MM.1S (cell line): Measurements from ENCODE around the gene IFITM1.
"Not testable (repeated sequence)": the region's sequence is repeated elsewhere in the genome, so short reads cannot be mapped to it uniquely, and the experiment has no call there.

Experiments
- DNase-seq: peaks from one replicate; pipeline ENCODE4 v3.0.0-alpha.2; 2015
- H2AFZ ChIP-seq: fragments of 300-600 bp; sonication (generic); 2 replicates; pipeline ENCODE4 v1.6.0; 2016; ENCODE audit warnings: antibody characterized with exemption, low read length
- H3F3A ChIP-seq: fragments of 300-600 bp; sonication (generic); 2 replicates; pipeline ENCODE4 v1.6.1; 2016; ENCODE audit warnings: mild to moderate bottlenecking, antibody characterized with exemption, low read length, moderate library complexity, mixed read lengths; ENCODE audit not compliant: insufficient read depth
- H3K27ac ChIP-seq: fragments of 300-600 bp; sonication (generic); 2 replicates; pipeline ENCODE4 v1.5.1; 2016; ENCODE audit warnings: mild to moderate bottlenecking, low read length
- H3K27me3 ChIP-seq: fragments of 300-600 bp; sonication (generic); replicated peaks from 2 replicates; pipeline ENCODE4 v1.6.0; 2016; ENCODE audit warnings: low read length; ENCODE audit not compliant: insufficient read depth
- H3K36me3 ChIP-seq: fragments of 300-600 bp; sonication (generic); replicated peaks from 2 replicates; pipeline ENCODE4 v1.6.1; 2016; ENCODE audit warnings: mild to moderate bottlenecking, low read length, mixed read lengths; ENCODE audit not compliant: insufficient read depth
- H3K4me1 ChIP-seq: fragments of 300-600 bp; sonication (generic); 2 replicates; pipeline ENCODE4 v1.6.1; 2016; ENCODE audit warnings: low read length, mixed read lengths
- H3K4me2 ChIP-seq: fragments of 300-600 bp; sonication (generic); 2 replicates; pipeline ENCODE4 v1.6.0; 2016; ENCODE audit warnings: low read depth, low read length
- H3K4me3 ChIP-seq: fragments of 300-600 bp; sonication (generic); 2 replicates; pipeline ENCODE4 v1.5.1; 2016; ENCODE audit warnings: low read length, mixed read lengths
- H3K79me2 ChIP-seq: fragments of 300-600 bp; sonication (generic); 2 replicates; pipeline ENCODE4 v1.6.1; 2016; ENCODE audit warnings: mixed run types, low read length, mixed read lengths
- H3K9ac ChIP-seq: fragments of 300-600 bp; sonication (generic); 2 replicates; pipeline ENCODE4 v1.6.1; 2016; ENCODE audit warnings: low read length, mixed read lengths
- H3K9me2 ChIP-seq: fragments of 300-600 bp; sonication (generic); replicated peaks from 2 replicates; pipeline ENCODE4 v1.6.1; 2016; ENCODE audit warnings: mild to moderate bottlenecking, low read length, mixed read lengths; ENCODE audit not compliant: insufficient read depth
- H3K9me3 ChIP-seq: fragments of 300-600 bp; sonication (generic); replicated peaks from 2 replicates; pipeline ENCODE4 v1.6.1; 2016; ENCODE audit warnings: mild to moderate bottlenecking, low read length, mixed read lengths; ENCODE audit not compliant: insufficient read depth
- H4K20me1 ChIP-seq: fragments of 300-600 bp; sonication (generic); 2 replicates; pipeline ENCODE4 v1.6.1; 2016; ENCODE audit warnings: mild to moderate bottlenecking, low read length, moderate library complexity, mixed read lengths; ENCODE audit not compliant: insufficient read depth
- EZH2 ChIP-seq: fragments of 300-600 bp; sonication (generic); optimal IDR thresholded peaks from 2 replicates; pipeline ENCODE3; 2017; ENCODE audit warnings: low read depth, mild to moderate bottlenecking, antibody characterized with exemption, low read length, mixed read lengths
- EZH2phosphoT487 ChIP-seq: fragments of 300-600 bp; sonication (generic); IDR thresholded peaks from 2 replicates; pipeline ENCODE4 v1.6.1; 2018; ENCODE audit warnings: antibody characterized with exemption, low read length
- TF ChIP-seq, protein P1 (sequence below): fragments of 300-600 bp; sonication (generic); IDR thresholded peaks from 2 replicates; pipeline ENCODE4 v1.5.1; 2016; ENCODE audit warnings: antibody characterized with exemption, low read length, mixed read lengths

Gene IFITM1

DNA sequence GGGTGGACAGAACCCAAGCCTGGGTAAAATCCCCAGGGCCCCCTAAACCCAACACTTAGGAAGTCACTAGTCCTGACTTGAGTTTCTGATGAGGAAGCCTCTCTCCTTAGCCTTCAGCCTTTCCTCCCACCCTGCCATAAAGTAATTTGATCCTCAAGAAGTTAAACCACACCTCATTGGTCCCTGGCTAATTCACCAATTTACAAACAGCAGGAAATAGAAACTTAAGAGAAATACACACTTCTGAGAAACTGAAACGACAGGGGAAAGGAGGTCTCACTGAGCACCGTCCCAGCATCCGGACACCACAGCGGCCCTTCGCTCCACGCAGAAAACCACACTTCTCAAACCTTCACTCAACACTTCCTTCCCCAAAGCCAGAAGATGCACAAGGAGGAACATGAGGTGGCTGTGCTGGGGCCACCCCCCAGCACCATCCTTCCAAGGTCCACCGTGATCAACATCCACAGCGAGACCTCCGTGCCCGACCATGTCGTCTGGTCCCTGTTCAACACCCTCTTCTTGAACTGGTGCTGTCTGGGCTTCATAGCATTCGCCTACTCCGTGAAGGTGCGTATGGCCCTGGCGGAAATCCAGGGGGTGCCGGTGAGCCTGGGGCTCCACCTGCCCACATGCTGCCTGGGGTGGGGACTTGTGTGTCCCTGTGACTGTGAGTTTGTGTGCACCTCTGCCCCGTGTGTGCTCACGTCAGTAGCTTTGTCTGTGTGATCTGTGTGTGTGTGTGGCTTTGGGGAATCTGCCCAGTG lies at the start of gene IFITM1:
IFITM1 (plus strand) TSS at position 254 of the 767 bp plus-strand sequence; CDS start at position 385, 131 bp downstream.
- DNase-seq, result peak; percentile 55
- no peaks in the 10 kb centered on the region for H3K79me2 ChIP-seq
- H4K20me1 ChIP-seq, result no peaks in the 10 kb centered on the region
- H2AFZ ChIP-seq, result no peak within 1 kb of the TSS
- H3K27ac ChIP-seq, result no peak within 1 kb of the TSS
- H3K4me2 ChIP-seq, result peak within 1 kb of the TSS; percentile 57
- H3K9me3 ChIP-seq, result no peaks in the 10 kb centered on the region
- H3K36me3 ChIP-seq, result no peaks in the 10 kb centered on the region
- peak within 1 kb of the TSS; percentile 9; the same call in 1 of the 2 replicates for H3K4me3 ChIP-seq
- TF ChIP-seq EZH2 (no peak), EZH2phosphoT487 (no peak)
- TF ChIP-seq, protein P1, sequence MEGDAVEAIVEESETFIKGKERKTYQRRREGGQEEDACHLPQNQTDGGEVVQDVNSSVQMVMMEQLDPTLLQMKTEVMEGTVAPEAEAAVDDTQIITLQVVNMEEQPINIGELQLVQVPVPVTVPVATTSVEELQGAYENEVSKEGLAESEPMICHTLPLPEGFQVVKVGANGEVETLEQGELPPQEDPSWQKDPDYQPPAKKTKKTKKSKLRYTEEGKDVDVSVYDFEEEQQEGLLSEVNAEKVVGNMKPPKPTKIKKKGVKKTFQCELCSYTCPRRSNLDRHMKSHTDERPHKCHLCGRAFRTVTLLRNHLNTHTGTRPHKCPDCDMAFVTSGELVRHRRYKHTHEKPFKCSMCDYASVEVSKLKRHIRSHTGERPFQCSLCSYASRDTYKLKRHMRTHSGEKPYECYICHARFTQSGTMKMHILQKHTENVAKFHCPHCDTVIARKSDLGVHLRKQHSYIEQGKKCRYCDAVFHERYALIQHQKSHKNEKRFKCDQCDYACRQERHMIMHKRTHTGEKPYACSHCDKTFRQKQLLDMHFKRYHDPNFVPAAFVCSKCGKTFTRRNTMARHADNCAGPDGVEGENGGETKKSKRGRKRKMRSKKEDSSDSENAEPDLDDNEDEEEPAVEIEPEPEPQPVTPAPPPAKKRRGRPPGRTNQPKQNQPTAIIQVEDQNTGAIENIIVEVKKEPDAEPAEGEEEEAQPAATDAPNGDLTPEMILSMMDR, result no peak
- peaks cover 61% of the 10 kb centered on the region for H3K27me3 ChIP-seq
- H3K4me1 ChIP-seq, result peaks cover 14% of the 10 kb centered on the region
- H3F3A ChIP-seq, result no peaks in the 10 kb centered on the region
- H3K9ac ChIP-seq, result no peak within 1 kb of the TSS
- H3K9me2 ChIP-seq, result no peaks in the 10 kb centered on the region

DNA sequence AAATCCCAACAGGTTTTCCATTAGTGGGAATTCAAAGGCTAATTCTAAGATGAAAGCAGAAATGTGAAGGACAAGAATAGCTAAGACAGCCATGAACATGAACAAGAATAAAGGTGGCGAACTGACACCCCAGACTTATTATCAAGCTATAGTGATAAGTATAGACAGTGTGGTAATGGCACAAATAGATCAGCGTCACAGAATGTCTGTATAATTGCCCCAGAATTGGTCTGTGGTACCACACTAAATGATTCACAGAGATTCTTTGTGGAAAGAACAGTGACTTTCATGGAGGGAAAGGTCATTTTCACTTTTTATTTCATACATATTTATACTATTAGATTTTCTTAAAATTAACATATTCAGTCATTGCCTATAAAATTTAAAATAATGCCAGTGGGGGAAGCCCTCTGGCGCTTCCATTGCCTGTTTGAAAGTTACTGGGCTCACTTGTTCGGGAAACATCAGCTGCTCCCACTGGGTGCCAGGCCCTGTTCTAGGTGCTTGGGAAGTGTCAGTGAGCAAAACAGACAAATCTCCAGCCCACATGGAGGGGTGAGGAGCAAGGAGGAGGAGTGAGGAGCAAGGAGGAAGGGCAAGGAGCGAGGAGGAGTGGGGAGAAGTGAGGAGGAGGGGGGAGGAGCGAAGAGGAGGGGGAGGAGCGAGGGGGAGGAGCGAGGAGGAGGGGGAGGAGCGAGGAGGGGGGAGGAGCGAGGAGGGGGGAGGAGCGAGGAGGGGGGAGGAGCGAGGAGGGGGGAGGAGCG lies 47.0 kb upstream of the IFITM1 start:
- H3K27ac ChIP-seq, result no peak overlapping the region
- H3K27me3 ChIP-seq, result no peaks in the 10 kb centered on the region
- TF ChIP-seq EZH2, result no peak
- no peak for TF ChIP-seq EZH2phosphoT487
- TF ChIP-seq, protein P1, result no peak
- DNase-seq, result peak; percentile 34
- peaks cover 12% of the 10 kb centered on the region for H3K4me1 ChIP-seq
- H3K4me3 ChIP-seq, result no peak overlapping the region; the same call in 1 of the 2 replicates
- H4K20me1 ChIP-seq, result no peaks in the 10 kb centered on the region
- 0 out of 2 replicates have a peak overlapping the region, but pooled peaks have one; percentile 54 for H2AFZ ChIP-seq
- peak overlapping the region; percentile 27; the same call in 1 of the 2 replicates for H3K4me2 ChIP-seq
- no peaks in the 10 kb centered on the region for H3K9me3 ChIP-seq
- H3F3A ChIP-seq, result peaks cover 33% of the 10 kb centered on the region
- no peak overlapping the region for H3K9ac ChIP-seq
- peaks cover 6% of the 10 kb centered on the region; the same call in 1 of the 2 replicates for H3K79me2 ChIP-seq
- no peaks in the 10 kb centered on the region for H3K9me2 ChIP-seq
- no peaks in the 10 kb centered on the region for H3K36me3 ChIP-seq

DNA sequence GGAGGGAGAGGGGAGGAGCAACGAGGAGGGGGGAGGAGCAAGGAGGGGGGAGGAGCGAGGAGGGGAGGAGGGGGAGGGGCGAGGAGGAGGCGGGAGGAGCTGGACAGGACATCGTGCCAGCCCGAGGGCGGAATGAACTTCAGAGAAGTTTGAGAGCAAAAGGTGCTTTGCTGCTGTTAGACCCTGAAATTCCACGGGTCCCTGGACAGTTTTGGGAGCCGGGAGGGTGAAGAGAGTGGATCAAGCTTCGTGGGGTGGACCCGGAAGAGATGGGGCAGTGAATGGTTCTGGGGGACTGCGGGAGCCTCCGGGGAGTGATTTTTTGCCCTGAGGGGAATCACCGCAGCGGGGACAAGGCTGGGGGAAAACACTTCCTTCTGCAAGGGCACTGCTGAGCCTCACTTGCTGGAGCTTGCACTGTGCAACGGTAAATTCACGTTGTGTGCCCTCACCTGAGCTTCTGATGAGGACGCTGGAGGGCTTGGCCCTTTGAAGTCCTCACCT lies 46.3 kb upstream of the IFITM1 start:
- Histone ChIP-seq H3F3A (peaks cover 33% of the 10 kb centered on the region), H3K9me3 (no peaks in the 10 kb centered on the region), H3K36me3 (no peaks in the 10 kb centered on the region), H3K4me1 (peaks cover 12% of the 10 kb centered on the region), H4K20me1 (no peaks in the 10 kb centered on the region), H2AFZ (no peak overlapping the region), H3K27ac (peak overlapping the region; percentile 97), H3K4me2 (peak overlapping the region; percentile 88), H3K9me2 (no peaks in the 10 kb centered on the region), H3K4me3 (peak overlapping the region; percentile 61), H3K9ac (peak overlapping the region; percentile 88), H3K79me2 (peaks cover 6% of the 10 kb centered on the region; the same call in 1 of the 2 replicates), H3K27me3 (no peaks in the 10 kb centered on the region)
- TF ChIP-seq EZH2phosphoT487 (no peak), EZH2 (no peak)
- TF ChIP-seq, protein P1, result no peak
- DNase-seq, result peak; percentile 72

GRCh38 chr11:268716-269145 lies 45.1 kb upstream of the IFITM1 start:
- H3K9me2 ChIP-seq, H3K9me3 ChIP-seq, H3K36me3 ChIP-seq, H2AFZ ChIP-seq, H4K20me1 ChIP-seq, H3K79me2 ChIP-seq, H3K27me3 ChIP-seq: not testable (repeated sequence)
- H3K4me1 ChIP-seq, result peaks cover 12% of the 10 kb centered on the region
- DNase-seq, result peak; percentile 94
- peak overlapping the region; percentile 88 for H3K9ac ChIP-seq
- peak overlapping the region; percentile 97 for H3K27ac ChIP-seq
- H3F3A ChIP-seq, result peaks cover 33% of the 10 kb centered on the region
- peak overlapping the region; percentile 61 for H3K4me3 ChIP-seq
- H3K4me2 ChIP-seq, result peak overlapping the region; percentile 88; the same call in 1 of the 2 replicates
